ENCODE measurements around the gene BAHCC1. TPM values are rescaled to one million over a fixed set of nuclear protein-coding genes. Genes with fewer than 3 reads are reported as not detected.

Gene BAHCC1
- total and polyA plus RNA-seq, 2 of the 8 experiments (the other 6 are each of a cell fraction or from before 2014, with no cell fraction given) = 0.26 to 0.58 TPM

DNA sequence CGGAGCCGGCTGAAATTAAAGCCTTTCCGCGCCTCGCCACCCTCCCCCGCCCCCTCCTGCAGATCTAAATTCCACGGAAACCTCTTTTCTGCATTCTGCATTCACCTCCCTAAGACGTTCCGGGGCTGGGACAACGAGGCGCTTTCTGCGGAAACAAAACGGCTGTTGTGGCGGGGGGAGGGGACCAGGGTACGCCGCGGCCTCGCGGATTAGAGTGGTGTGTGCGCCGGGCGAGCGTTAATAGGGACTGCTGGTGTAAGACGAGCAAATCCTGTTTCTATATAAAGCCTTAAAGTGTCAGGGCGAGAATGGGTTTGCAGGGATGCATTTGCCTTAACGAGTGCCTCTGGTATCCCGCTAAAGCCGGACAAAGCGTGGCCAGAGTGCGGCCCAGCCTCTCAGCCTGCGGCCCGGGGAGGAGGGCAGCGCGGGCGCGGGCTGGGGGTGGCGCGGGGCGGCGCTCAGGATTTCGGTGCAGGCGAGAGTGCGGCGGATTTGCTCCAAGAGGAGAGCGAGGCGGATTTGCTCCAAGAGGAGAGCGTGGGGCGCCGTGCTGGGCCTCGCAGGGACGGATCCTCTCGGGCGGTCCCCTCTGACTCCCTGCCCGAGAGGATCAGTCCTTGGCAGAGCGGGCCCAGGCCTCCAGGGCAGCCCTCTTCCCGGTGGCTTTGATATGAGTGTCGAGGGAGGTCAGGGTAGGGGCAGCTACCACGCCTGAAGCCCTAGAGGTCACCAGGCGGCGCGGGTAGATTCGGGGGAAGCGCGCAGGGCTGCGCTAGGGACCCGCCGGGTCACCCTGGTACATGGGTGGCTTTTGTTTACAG is 5.1 kb downstream of the BAHCC1 start:
- H3K4me1 ChIP-seq (replicated peaks in 1 of 4; ENCODE audit: control insufficient read depth in 3 of 4, insufficient read depth in 4 of 4, low read length in 3 of 4) = peaks cover 8 to 40% (median 26%) of the 10 kb centered on the region in 4 experiments
- H3K18ac ChIP-seq (ENCODE audit: extremely low read depth, low read length) = peak overlapping the region; percentile 68
- no peak overlapping the region for H4K91ac ChIP-seq (replicated peaks; ENCODE audit: insufficient read length, low read length)

More for the DNA sequence above, 5.1 kb downstream of the BAHCC1 start:
- DNase-seq (ENCODE audit: low read depth in 1 of 2, low spot score in 2 of 2) = peak in 1 of 2 experiments; percentile 74
- WGBS, 2 experiments (ENCODE audit: extremely low coverage in 1 of 2, insufficient coverage in 1 of 2, insufficient read length in 1 of 2, insufficient replicate concordance in 2 of 2, low coverage in 1 of 2, low lambda C conversion rate in 2 of 2, missing lambda C conversion rate in 1 of 2) = 1% methylated on average over 48 of the region's 67 CpGs; no CpG with 5 or more reads in 1 of the 2 experiments
- no peak overlapping the region for H3K27ac ChIP-seq (ENCODE audit: low read depth, low read length)
- ChIA-PET CTCF (ENCODE audit: partially characterized antibody) (interaction anchor here (1.2 to 10.7 kb wide), 9 partner anchors 9 to 123 kb away, joined by 3 to 89 read pairs (median 6); no protein-coding TSS in a partner anchor), POLR2A (ENCODE audit: partially characterized antibody) (interaction anchor here (0.8 to 3.0 kb wide), 4 partner anchors 8 to 118 kb away, joined by 3 to 18 read pairs (median 3); no protein-coding TSS in a partner anchor)
- no peak overlapping the region for H2BK120ac ChIP-seq (replicated peaks; ENCODE audit: low read depth, low read length)
- H3K27me3 ChIP-seq (replicated peaks in 1 of 4; ENCODE audit: control insufficient read depth in 3 of 4, extremely low read depth in 1 of 4, insufficient read depth in 3 of 4, low read length in 3 of 4) = peaks cover 32 to 65% (median 52%) of the 10 kb centered on the region in 4 experiments
- H3K23ac ChIP-seq (ENCODE audit: insufficient read length) = no peak overlapping the region
- H3K79me2 ChIP-seq (ENCODE audit: control insufficient read depth in 1 of 2, insufficient read depth in 2 of 2, low read length in 2 of 2) = no peaks in the 10 kb centered on the region
- peak overlapping the region; percentile 90; the same call in 1 of the 2 replicates for H2BK20ac ChIP-seq (ENCODE audit: low read length)
- H2BK15ac ChIP-seq (ENCODE audit: low read length) = no peak overlapping the region
- H4K5ac ChIP-seq (ENCODE audit: insufficient read length, low read depth, low read length) = no peak overlapping the region
- peak overlapping the region; percentile 27 to 56 (median 34) for H3K4me3 ChIP-seq (ENCODE audit: extremely low read depth in 1 of 4, insufficient read depth in 2 of 4, low read depth in 3 of 4, low read length in 4 of 4)
- H3K4me2 ChIP-seq (ENCODE audit: insufficient read depth in 1 of 2, low read depth in 2 of 2, low read length in 2 of 2) = peak overlapping the region; percentile 76 to 82
- H3K79me1 ChIP-seq (ENCODE audit: low read depth, low read length) = no peaks in the 10 kb centered on the region
- no peak for FAIRE-seq
- peak overlapping the region; percentile 94; the same call in 1 of the 2 replicates for H2BK12ac ChIP-seq (ENCODE audit: low read depth, low read length)
- H4K8ac ChIP-seq (ENCODE audit: extremely low read depth, insufficient read depth, low read length) = peak overlapping the region; percentile 53; the same call in 1 of the 2 replicates
- TF ChIP-seq RNF2 (IDR thresholded peaks at IDR 0.05; ENCODE audit: borderline replicate concordance, low read depth, low read length, missing control alignments, poor library complexity, severe bottlenecking) = peak; percentile 87
- peak; percentile 96 for TF ChIP-seq EZH2 (IDR thresholded peaks at IDR 0.05; ENCODE audit: low read depth, low read length, severe bottlenecking)
- TF ChIP-seq SUZ12 (IDR thresholded peaks at IDR 0.05; ENCODE audit: low read length) = peak; percentile 97
- TF ChIP-seq RBBP5 (IDR thresholded peaks at IDR 0.05; ENCODE audit: borderline replicate concordance, low read depth, low read length) = 0 out of 2 replicates have a peak, but pooled peaks have one; percentile 58
- no peak for TF ChIP-seq BRCA1 (IDR thresholded peaks at IDR 0.05; ENCODE audit: low read depth, low read length)
- TF ChIP-seq SP2 (IDR thresholded peaks at IDR 0.05; ENCODE audit: low read length) = no peak
- TF ChIP-seq JUN (IDR thresholded peaks at IDR 0.05; ENCODE audit: low read depth, low read length) = no peak
- peaks cover 22% of the 10 kb centered on the region; the same call in 1 of the 2 replicates for H3K23me2 ChIP-seq (ENCODE audit: low read depth, low read length)
- peak overlapping the region; percentile 83 for H3K4ac ChIP-seq (replicated peaks; ENCODE audit: insufficient read length, low read depth, low read length)
- H2AFZ ChIP-seq (ENCODE audit: low read length) = no peak overlapping the region
- H3K9ac ChIP-seq (replicated peaks in 1 of 4; ENCODE audit: extremely low read depth in 1 of 4, low read depth in 3 of 4, low read length in 3 of 4) = no peak overlapping the region; a peak in 1 of 7 replicates
- no peak overlapping the region for H3K56ac ChIP-seq (replicated peaks; ENCODE audit: insufficient read length, low read depth, low read length)
- no peaks in the 10 kb centered on the region for H3K9me3 ChIP-seq (ENCODE audit: insufficient read depth in 2 of 2, low read depth in 1 of 2, low read length in 1 of 2)
- peak overlapping the region; percentile 21; the same call in 1 of the 2 replicates for H2BK5ac ChIP-seq (ENCODE audit: low read depth, low read length)
- no peak overlapping the region for H3K14ac ChIP-seq (ENCODE audit: insufficient read length)
- H4K20me1 ChIP-seq (replicated peaks in 1 of 2; ENCODE audit: control insufficient read depth in 1 of 2, insufficient read depth in 2 of 2, low read length in 2 of 2) = no peaks in the 10 kb centered on the region
- no peak overlapping the region for H2AK5ac ChIP-seq (ENCODE audit: low read depth, low read length)
- no peaks in the 10 kb centered on the region; a peak in 1 of 8 replicates for H3K36me3 ChIP-seq (ENCODE audit: control insufficient read depth in 2 of 4, insufficient read depth in 4 of 4, low read length in 3 of 4)

Data from H1 (cell line).